Trophoblast cell (in vitro differentiated cells and primary cell): ENCODE measurements around the gene EVX2.

ENCODE experiments used
- DNase-seq, 2 donors: peaks; one replicate each; pipeline ENCODE4 v3.0.0-alpha.2; 2016
- H2AFZ ChIP-seq: 2 replicates; pipeline ENCODE4 v1.6.1; 2013; ENCODE audit warnings: low read length, moderate library complexity, mild to moderate bottlenecking; ENCODE audit not compliant: insufficient read depth, poor library complexity
- H2AK5ac ChIP-seq: 2 replicates; pipeline ENCODE4 v1.6.1; 2013; ENCODE audit warnings: mild to moderate bottlenecking, low read length
- H2BK120ac ChIP-seq: 2 replicates; pipeline ENCODE4 v1.6.1; 2013; ENCODE audit warnings: low read length, mild to moderate bottlenecking, moderate library complexity; ENCODE audit not compliant: insufficient read depth, poor library complexity
- H2BK12ac ChIP-seq: 2 replicates; pipeline ENCODE4 v1.6.1; 2013; ENCODE audit warnings: mild to moderate bottlenecking, low read length, moderate library complexity
- H2BK5ac ChIP-seq: 2 replicates; pipeline ENCODE4 v1.6.1; 2013; ENCODE audit warnings: low read length, low read depth, moderate library complexity, mild to moderate bottlenecking; ENCODE audit not compliant: poor library complexity
- H3K14ac ChIP-seq: 2 replicates; pipeline ENCODE4 v1.6.1; 2013; ENCODE audit warnings: mild to moderate bottlenecking, low read length
- H3K18ac ChIP-seq: 2 replicates; pipeline ENCODE4 v1.6.1; 2013; ENCODE audit warnings: mild to moderate bottlenecking, low read length
- H3K23ac ChIP-seq: 2 replicates; pipeline ENCODE4 v1.6.1; 2013; ENCODE audit warnings: low read length
- H3K27ac ChIP-seq: 2 replicates; pipeline ENCODE4 v1.5.1; 2013; ENCODE audit warnings: low read depth, mild to moderate bottlenecking, inconsistent platforms, low read length, moderate library complexity
- H3K27me3 ChIP-seq: 2 replicates; pipeline ENCODE4 v1.6.1; 2013; ENCODE audit warnings: inconsistent platforms, mild to moderate bottlenecking, low read length, moderate library complexity; ENCODE audit not compliant: insufficient read depth
- H3K36me3 ChIP-seq, 2 experiments: 1 replicate in 1 of 2; 2 replicates in 1 of 2; pipeline ENCODE4 v1.6.1; 2013; ENCODE audit warnings: low read length in 2 of 2, mild to moderate bottlenecking in 2 of 2, moderate library complexity in 1 of 2; ENCODE audit not compliant: insufficient read depth in 2 of 2, control insufficient read depth in 1 of 2
- H3K4ac ChIP-seq: 2 replicates; pipeline ENCODE4 v1.6.1; 2013; ENCODE audit warnings: low read depth, mild to moderate bottlenecking, low read length, moderate library complexity
- H3K4me1 ChIP-seq, 2 experiments: 1 replicate in 1 of 2; 2 replicates in 1 of 2; pipeline ENCODE4 v1.6.1; 2013; ENCODE audit warnings: low read length in 2 of 2, mild to moderate bottlenecking in 2 of 2, moderate library complexity in 1 of 2; ENCODE audit not compliant: insufficient read depth in 2 of 2, control insufficient read depth in 1 of 2
- H3K4me2 ChIP-seq: 2 replicates; pipeline ENCODE4 v1.6.1; 2013; ENCODE audit warnings: inconsistent platforms, mild to moderate bottlenecking, low read length, moderate library complexity
- H3K4me3 ChIP-seq: 2 replicates; pipeline ENCODE4 v1.5.1; 2013; ENCODE audit warnings: mild to moderate bottlenecking, low read depth, low read length, inconsistent platforms
- H3K79me1 ChIP-seq: one replicate; pipeline ENCODE4 v1.6.1; 2013; ENCODE audit warnings: low read length
- H3K79me2 ChIP-seq: 2 replicates; pipeline ENCODE4 v1.6.1; 2013; ENCODE audit warnings: low read length, mild to moderate bottlenecking; ENCODE audit not compliant: control insufficient read depth, insufficient read depth, poor library complexity
- H3K9ac ChIP-seq: 2 replicates; pipeline ENCODE4 v1.6.1; 2013; ENCODE audit warnings: mild to moderate bottlenecking, low read length
- H3K9me3 ChIP-seq: 2 replicates; pipeline ENCODE4 v1.6.1; 2013; ENCODE audit warnings: low read depth, mild to moderate bottlenecking, control low read depth, inconsistent platforms, low read length; ENCODE audit not compliant: insufficient read depth
- H4K12ac ChIP-seq: 2 replicates; pipeline ENCODE4 v1.6.1; 2013; ENCODE audit warnings: low read depth, mild to moderate bottlenecking, low read length, moderate library complexity
- H4K8ac ChIP-seq: 2 replicates; pipeline ENCODE4 v1.6.1; 2013; ENCODE audit warnings: low read depth, mild to moderate bottlenecking, low read length, moderate library complexity
- H4K91ac ChIP-seq: one replicate; pipeline ENCODE4 v1.6.1; 2013; ENCODE audit warnings: low read depth, mild to moderate bottlenecking, low read length, moderate library complexity
- WGBS: extraction: QIAGEN DNeasy Blood & Tissue Kit; methylation state at CpG from one replicate; pipeline ENCODE4 v1.1.7; 2013; ENCODE audit warnings: missing lambda C conversion rate; ENCODE audit not compliant: insufficient read length, insufficient coverage; ENCODE audit errors: extremely low coverage; 5-methylcytosine and 5-hydroxymethylcytosine counted together

The EVX2 gene

GRCh38 chr2:176082525-176082823 is 1.3 kb downstream of the EVX2 start:
- no peak overlapping the region for H3K9ac ChIP-seq
- no peak overlapping the region for H2BK5ac ChIP-seq
- no peak overlapping the region for H4K12ac ChIP-seq
- H3K18ac ChIP-seq: no peak overlapping the region
- H2BK12ac ChIP-seq: no peak overlapping the region
- peaks cover 20 to 22% of the 10 kb centered on the region in 2 experiments for H3K4me1 ChIP-seq
- no peaks in the 10 kb centered on the region for H3K79me2 ChIP-seq
- H2AK5ac ChIP-seq: no peak overlapping the region
- H4K8ac ChIP-seq: no peak overlapping the region
- no peak overlapping the region for H4K91ac ChIP-seq
- peak overlapping the region; percentile 47 for H3K4me3 ChIP-seq
- no peaks in the 10 kb centered on the region for H3K36me3 ChIP-seq
- H3K4me2 ChIP-seq: peak overlapping the region; percentile 65
- H3K14ac ChIP-seq: no peak overlapping the region
- no peak overlapping the region for H3K4ac ChIP-seq
- H3K9me3 ChIP-seq: peaks cover 12% of the 10 kb centered on the region
- H3K79me1 ChIP-seq: peaks cover 1% of the 10 kb centered on the region
- no peak overlapping the region for H3K27ac ChIP-seq
- DNase-seq: no peak
- no peak overlapping the region for H3K23ac ChIP-seq
- peaks cover 83% of the 10 kb centered on the region for H3K27me3 ChIP-seq
- no CpG with 5 or more reads among the region's 10 CpGs for WGBS
- no peak overlapping the region for H2AFZ ChIP-seq
- no peak overlapping the region for H2BK120ac ChIP-seq

GRCh38 chr2:176081837-176082524 is 1.8 kb downstream of the EVX2 start:
- Histone ChIP-seq H4K8ac (no peak overlapping the region), H3K9me3 (peaks cover 12% of the 10 kb centered on the region), H3K79me2 (no peaks in the 10 kb centered on the region), H3K4me1 (peaks cover 20 to 22% of the 10 kb centered on the region in 2 experiments), H2BK12ac (no peak overlapping the region), H3K18ac (no peak overlapping the region), H3K27me3 (peaks cover 78% of the 10 kb centered on the region), H3K23ac (no peak overlapping the region), H2AK5ac (no peak overlapping the region), H4K91ac (no peak overlapping the region), H2AFZ (no peak overlapping the region), H3K14ac (no peak overlapping the region), H3K4ac (no peak overlapping the region), H3K9ac (no peak overlapping the region), H3K4me2 (peak overlapping the region; percentile 65), H2BK120ac (no peak overlapping the region), H3K4me3 (peak overlapping the region; percentile 47), H2BK5ac (no peak overlapping the region), H3K79me1 (peaks cover 1% of the 10 kb centered on the region), H3K27ac (no peak overlapping the region), H4K12ac (no peak overlapping the region), H3K36me3 (no peaks in the 10 kb centered on the region)
- no CpG with 5 or more reads among the region's 62 CpGs for WGBS
- DNase-seq: no peak

GRCh38 chr2:176081376-176081836 is 2.4 kb downstream of the EVX2 start:
- no peak overlapping the region for H2BK120ac ChIP-seq
- no peak overlapping the region for H4K12ac ChIP-seq
- no peak overlapping the region for H3K4me3 ChIP-seq
- H3K4me2 ChIP-seq: no peak overlapping the region
- no peak for DNase-seq
- H4K91ac ChIP-seq: no peak overlapping the region
- H3K4me1 ChIP-seq: peaks cover 20 to 22% of the 10 kb centered on the region in 2 experiments
- no peak overlapping the region for H2AK5ac ChIP-seq
- H3K79me1 ChIP-seq: peaks cover 1% of the 10 kb centered on the region
- no peak overlapping the region for H2AFZ ChIP-seq
- H3K27me3 ChIP-seq: peaks cover 78% of the 10 kb centered on the region
- no peak overlapping the region for H3K14ac ChIP-seq
- no peak overlapping the region for H3K27ac ChIP-seq
- no peak overlapping the region for H3K4ac ChIP-seq
- WGBS: no CpG with 5 or more reads among the region's 17 CpGs
- H4K8ac ChIP-seq: no peak overlapping the region
- H3K9me3 ChIP-seq: peaks cover 12% of the 10 kb centered on the region
- H2BK12ac ChIP-seq: no peak overlapping the region
- H3K9ac ChIP-seq: no peak overlapping the region
- H3K23ac ChIP-seq: no peak overlapping the region
- H3K36me3 ChIP-seq: no peaks in the 10 kb centered on the region
- H3K79me2 ChIP-seq: no peaks in the 10 kb centered on the region
- no peak overlapping the region for H2BK5ac ChIP-seq
- H3K18ac ChIP-seq: no peak overlapping the region

GRCh38 chr2:176080540-176081375 is 3.0 kb downstream of the EVX2 start:
- peaks cover 1% of the 10 kb centered on the region for H3K79me1 ChIP-seq
- peak in 1 of 2 donors; percentile 11 for DNase-seq

More at GRCh38 chr2:176080540-176081375, 3.0 kb downstream of the EVX2 start:
- Histone ChIP-seq H3K9ac (no peak overlapping the region), H3K14ac (peak overlapping the region; percentile 44), H3K18ac (no peak overlapping the region), H3K27ac (no peak overlapping the region), H3K36me3 (no peaks in the 10 kb centered on the region), H3K23ac (no peak overlapping the region), H2BK120ac (peak overlapping the region; percentile 17), H2AK5ac (no peak overlapping the region), H4K12ac (no peak overlapping the region), H3K27me3 (peaks cover 77% of the 10 kb centered on the region), H3K79me2 (no peaks in the 10 kb centered on the region), H3K9me3 (peaks cover 12% of the 10 kb centered on the region), H3K4me3 (peak overlapping the region; percentile 67), H4K91ac (no peak overlapping the region), H3K4me2 (peak overlapping the region; percentile 59), H2BK5ac (no peak overlapping the region), H3K4me1 (peaks cover 20% of the 10 kb centered on the region in 2 experiments), H4K8ac (peak overlapping the region; percentile 43), H2AFZ (peak overlapping the region; percentile 88), H3K4ac (no peak overlapping the region), H2BK12ac (no peak overlapping the region)
- no CpG with 5 or more reads among the region's 68 CpGs for WGBS
